ENCODE measurements around the gene ZC2HC1C.
A peak's percentile ranks its signal among the peaks of the same experiment; 100 is the strongest.
"Not testable (repeated sequence)": the region's sequence is repeated elsewhere in the genome, so short reads cannot be mapped to it uniquely, and the experiment has no call there.

The ZC2HC1C gene

DNA sequence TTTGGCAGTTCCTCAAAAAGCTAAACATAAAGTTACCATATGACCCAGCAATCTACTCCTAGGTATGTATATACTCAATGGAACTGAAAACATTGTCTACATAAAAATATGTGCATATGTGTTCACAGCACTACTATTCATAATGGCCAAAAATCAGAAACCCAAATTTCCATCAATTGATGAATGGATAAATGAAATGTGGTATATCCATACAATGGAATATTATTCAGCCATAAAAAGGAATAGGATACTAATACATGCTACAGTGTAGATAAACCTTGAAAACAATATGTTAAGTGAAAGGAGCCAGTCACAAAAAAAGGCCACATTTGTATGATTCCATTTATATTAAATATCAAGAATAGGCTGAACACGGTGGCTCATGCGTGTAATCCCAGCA, 9.0 kb upstream of the ZC2HC1C start:
- H3K36me3 ChIP-seq (ENCODE audit: control insufficient read depth, insufficient read depth, low read length): no peaks in the 10 kb centered on the region
- H3K4me3 ChIP-seq (ENCODE audit: low read depth, low read length): no peak overlapping the region
- H3K27me3 ChIP-seq (ENCODE audit: control insufficient read depth, insufficient read depth, low read length): no peaks in the 10 kb centered on the region
- H3K9me3 ChIP-seq (ENCODE audit: control insufficient read depth, insufficient read depth, low read length): no peaks in the 10 kb centered on the region
- no peaks in the 10 kb centered on the region for H3K4me1 ChIP-seq (ENCODE audit: control insufficient read depth, insufficient read depth, low read length)
- H3K9ac ChIP-seq (ENCODE audit: low read depth, low read length): no peak overlapping the region

- Histone ChIP-seq H3K9ac (ENCODE audit: low read depth, low read length) (no peak overlapping the region), H3K4me3 (ENCODE audit: low read depth, low read length) (peak overlapping the region; percentile 85), H3K9me3 (ENCODE audit: control insufficient read depth, insufficient read depth, low read length) (no peaks in the 10 kb centered on the region), H3K27me3 (ENCODE audit: control insufficient read depth, insufficient read depth, low read length) (no peaks in the 10 kb centered on the region), H3K36me3 (ENCODE audit: control insufficient read depth, insufficient read depth, low read length) (no peaks in the 10 kb centered on the region), H3K4me1 (ENCODE audit: control insufficient read depth, insufficient read depth, low read length) (no peaks in the 10 kb centered on the region)
Observed at GRCh38 chr14:75063013-75063412, 6.4 kb upstream of the ZC2HC1C start.

GRCh38 chr14:75063491-75064204, 5.8 kb upstream of the ZC2HC1C start, which contains the start of gene ACYP1:
Gene ACYP1, minus strand, starts transcription at chr14:75064024. Its CDS starts 471 bp downstream, at chr14:75063553.
- H3K36me3 ChIP-seq (ENCODE audit: control insufficient read depth, insufficient read depth, low read length): no peaks in the 10 kb centered on the region

GRCh38 chr14:75064205-75064567, 5.3 kb upstream of the ZC2HC1C start:
- Histone ChIP-seq H3K27me3 (ENCODE audit: control insufficient read depth, insufficient read depth, low read length) (no peaks in the 10 kb centered on the region), H3K4me1 (ENCODE audit: control insufficient read depth, insufficient read depth, low read length) (no peaks in the 10 kb centered on the region), H3K9ac (ENCODE audit: low read depth, low read length) (no peak overlapping the region), H3K9me3 (ENCODE audit: control insufficient read depth, insufficient read depth, low read length) (no peaks in the 10 kb centered on the region), H3K4me3 (ENCODE audit: low read depth, low read length) (peak overlapping the region; percentile 51), H3K36me3 (ENCODE audit: control insufficient read depth, insufficient read depth, low read length) (no peaks in the 10 kb centered on the region)

More at GRCh38 chr14:75063491-75064204, 5.8 kb upstream of the ZC2HC1C start, which contains the start of gene ACYP1:
- H3K27me3 ChIP-seq (ENCODE audit: control insufficient read depth, insufficient read depth, low read length): no peaks in the 10 kb centered on the region
- H3K4me3 ChIP-seq (ENCODE audit: low read depth, low read length): peak within 1 kb of the TSS; percentile 85
- H3K9ac ChIP-seq (ENCODE audit: low read depth, low read length): peak within 1 kb of the TSS; percentile 58
- H3K9me3 ChIP-seq (ENCODE audit: control insufficient read depth, insufficient read depth, low read length): no peaks in the 10 kb centered on the region
- H3K4me1 ChIP-seq (ENCODE audit: control insufficient read depth, insufficient read depth, low read length): no peaks in the 10 kb centered on the region

DNA sequence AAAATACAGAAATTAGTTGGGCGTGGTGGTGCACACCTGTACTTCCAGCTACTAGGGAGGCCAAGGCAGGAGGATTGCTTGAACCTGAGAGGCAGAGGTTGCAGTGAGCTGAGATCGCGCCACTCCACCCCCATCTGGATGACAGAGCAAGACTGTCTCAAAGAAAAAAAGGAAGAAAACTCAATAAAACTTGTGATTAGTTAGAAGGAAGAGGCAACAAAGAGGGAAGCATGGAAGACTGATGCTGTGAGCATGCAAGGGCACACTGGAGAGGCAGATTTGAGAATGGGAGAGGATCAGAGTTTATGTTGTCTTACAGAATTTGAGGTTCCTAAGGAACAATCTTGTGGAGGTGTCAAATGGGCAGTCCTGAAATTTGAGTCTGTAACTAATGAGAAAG, 2.8 kb upstream of the ZC2HC1C start:
- no peaks in the 10 kb centered on the region for H3K4me1 ChIP-seq (ENCODE audit: control insufficient read depth, insufficient read depth, low read length)
- H3K27me3 ChIP-seq (ENCODE audit: control insufficient read depth, insufficient read depth, low read length): no peaks in the 10 kb centered on the region
- no peaks in the 10 kb centered on the region for H3K9me3 ChIP-seq (ENCODE audit: control insufficient read depth, insufficient read depth, low read length)
- no peak overlapping the region for H3K9ac ChIP-seq (ENCODE audit: low read depth, low read length)
- no peak overlapping the region for H3K4me3 ChIP-seq (ENCODE audit: low read depth, low read length)
- no peaks in the 10 kb centered on the region for H3K36me3 ChIP-seq (ENCODE audit: control insufficient read depth, insufficient read depth, low read length)

GRCh38 chr14:75067212-75067611, 2.2 kb upstream of the ZC2HC1C start:
- Histone ChIP-seq H3K9ac (ENCODE audit: low read depth, low read length) (no peak overlapping the region), H3K27me3 (ENCODE audit: control insufficient read depth, insufficient read depth, low read length) (no peaks in the 10 kb centered on the region), H3K36me3 (ENCODE audit: control insufficient read depth, insufficient read depth, low read length) (no peaks in the 10 kb centered on the region), H3K4me1 (ENCODE audit: control insufficient read depth, insufficient read depth, low read length) (no peaks in the 10 kb centered on the region), H3K4me3 (ENCODE audit: low read depth, low read length) (no peak overlapping the region), H3K9me3 (ENCODE audit: control insufficient read depth, insufficient read depth, low read length) (no peaks in the 10 kb centered on the region)

- H3K36me3 ChIP-seq (ENCODE audit: control insufficient read depth, insufficient read depth, low read length); H3K27me3 ChIP-seq (ENCODE audit: control insufficient read depth, insufficient read depth, low read length); H3K9me3 ChIP-seq (ENCODE audit: control insufficient read depth, insufficient read depth, low read length); H3K9ac ChIP-seq (ENCODE audit: low read depth, low read length); H3K4me1 ChIP-seq (ENCODE audit: control insufficient read depth, insufficient read depth, low read length): not testable (repeated sequence)
- H3K4me3 ChIP-seq (ENCODE audit: low read depth, low read length): peak overlapping the region; percentile 45
Observed at GRCh38 chr14:75067765-75068164, 1.7 kb upstream of the ZC2HC1C start.

DNA sequence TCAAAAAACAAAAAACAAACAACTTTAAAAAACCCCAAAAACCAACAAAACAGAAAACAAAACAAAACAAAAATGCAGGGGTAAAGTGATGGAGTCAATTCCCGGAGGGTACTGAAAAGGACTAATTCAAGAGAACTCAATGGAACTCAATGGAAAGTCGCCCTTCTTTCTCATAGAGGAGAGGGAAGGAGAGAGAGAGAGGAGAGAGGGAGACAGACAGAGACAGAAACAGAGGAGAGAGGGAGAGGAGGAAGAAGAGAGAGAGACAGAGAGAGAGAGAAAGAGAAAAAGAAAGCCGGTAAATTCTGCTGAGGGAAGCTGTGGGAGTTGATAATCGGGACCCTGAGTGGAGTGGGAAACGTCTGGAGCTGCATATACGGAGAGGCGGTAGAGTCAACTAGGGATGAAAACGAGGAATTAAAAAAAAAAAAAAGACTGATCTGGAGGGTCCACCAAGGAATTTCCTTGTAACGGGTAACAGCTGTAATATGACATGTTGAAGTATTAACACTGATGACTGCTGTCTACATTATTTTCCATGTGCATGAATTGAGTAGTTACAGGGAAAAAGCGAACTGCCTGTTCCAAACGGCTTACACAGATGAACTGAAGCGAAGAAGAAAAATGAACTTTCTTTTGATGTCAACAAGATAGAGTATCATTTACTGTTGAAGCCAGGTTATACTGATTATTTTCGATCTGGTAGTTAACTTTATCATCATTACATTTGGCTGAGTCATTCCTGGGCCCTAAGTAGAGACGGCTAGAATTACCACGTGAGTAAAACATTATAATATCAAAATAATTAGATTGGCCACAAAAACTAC, 934 bp upstream of the ZC2HC1C start:
- Histone ChIP-seq H3K27me3 (ENCODE audit: control insufficient read depth, insufficient read depth, low read length) (no peaks in the 10 kb centered on the region), H3K4me3 (ENCODE audit: low read depth, low read length) (peak overlapping the region; percentile 45), H3K9ac (ENCODE audit: low read depth, low read length) (peak overlapping the region; percentile 38), H3K9me3 (ENCODE audit: control insufficient read depth, insufficient read depth, low read length) (no peaks in the 10 kb centered on the region), H3K36me3 (ENCODE audit: control insufficient read depth, insufficient read depth, low read length) (no peaks in the 10 kb centered on the region), H3K4me1 (ENCODE audit: control insufficient read depth, insufficient read depth, low read length) (no peaks in the 10 kb centered on the region)

DNA sequence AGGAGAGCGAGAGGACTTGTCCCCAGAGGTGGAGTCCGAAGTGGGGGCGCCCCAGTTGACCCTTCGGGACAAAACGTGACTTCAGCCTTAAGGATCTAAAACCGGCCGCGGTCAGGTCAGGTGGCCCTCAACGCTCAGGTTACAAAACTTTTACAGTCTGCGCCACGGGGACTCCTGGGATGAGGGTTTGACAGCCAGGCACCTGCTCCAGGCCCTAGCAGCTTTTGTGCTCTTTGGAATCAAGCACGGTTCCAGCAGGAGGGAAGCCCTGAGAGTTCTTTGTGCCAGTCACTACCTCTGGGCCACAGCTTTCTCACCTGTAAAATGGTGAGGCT, 337 bp downstream of the ZC2HC1C start:
- Histone ChIP-seq H3K4me1 (ENCODE audit: control insufficient read depth, insufficient read depth, low read length) (no peaks in the 10 kb centered on the region), H3K36me3 (ENCODE audit: control insufficient read depth, insufficient read depth, low read length) (no peaks in the 10 kb centered on the region), H3K4me3 (ENCODE audit: low read depth, low read length) (peak overlapping the region; percentile 45), H3K9ac (ENCODE audit: low read depth, low read length) (peak overlapping the region; percentile 65), H3K27me3 (ENCODE audit: control insufficient read depth, insufficient read depth, low read length) (no peaks in the 10 kb centered on the region), H3K9me3 (ENCODE audit: control insufficient read depth, insufficient read depth, low read length) (no peaks in the 10 kb centered on the region)

- H3K9me3 ChIP-seq (ENCODE audit: control insufficient read depth, insufficient read depth, low read length): no peaks in the 10 kb centered on the region
- no peaks in the 10 kb centered on the region for H3K36me3 ChIP-seq (ENCODE audit: control insufficient read depth, insufficient read depth, low read length)
- no peaks in the 10 kb centered on the region for H3K4me1 ChIP-seq (ENCODE audit: control insufficient read depth, insufficient read depth, low read length)
- H3K9ac ChIP-seq (ENCODE audit: low read depth, low read length): no peak overlapping the region
- H3K4me3 ChIP-seq (ENCODE audit: low read depth, low read length): peak overlapping the region; percentile 45
- no peaks in the 10 kb centered on the region for H3K27me3 ChIP-seq (ENCODE audit: control insufficient read depth, insufficient read depth, low read length)
Observed at GRCh38 chr14:75070383-75070782, 942 bp downstream of the ZC2HC1C start.

- Histone ChIP-seq H3K4me3 (ENCODE audit: low read depth, low read length) (no peak overlapping the region), H3K27me3 (ENCODE audit: control insufficient read depth, insufficient read depth, low read length) (no peaks in the 10 kb centered on the region), H3K9me3 (ENCODE audit: control insufficient read depth, insufficient read depth, low read length) (no peaks in the 10 kb centered on the region), H3K36me3 (ENCODE audit: control insufficient read depth, insufficient read depth, low read length) (peaks cover 4% of the 10 kb centered on the region), H3K9ac (ENCODE audit: low read depth, low read length) (no peak overlapping the region), H3K4me1 (ENCODE audit: control insufficient read depth, insufficient read depth, low read length) (no peaks in the 10 kb centered on the region)
Observed at GRCh38 chr14:75077794-75078193, 8.4 kb downstream of the ZC2HC1C start.

DNA sequence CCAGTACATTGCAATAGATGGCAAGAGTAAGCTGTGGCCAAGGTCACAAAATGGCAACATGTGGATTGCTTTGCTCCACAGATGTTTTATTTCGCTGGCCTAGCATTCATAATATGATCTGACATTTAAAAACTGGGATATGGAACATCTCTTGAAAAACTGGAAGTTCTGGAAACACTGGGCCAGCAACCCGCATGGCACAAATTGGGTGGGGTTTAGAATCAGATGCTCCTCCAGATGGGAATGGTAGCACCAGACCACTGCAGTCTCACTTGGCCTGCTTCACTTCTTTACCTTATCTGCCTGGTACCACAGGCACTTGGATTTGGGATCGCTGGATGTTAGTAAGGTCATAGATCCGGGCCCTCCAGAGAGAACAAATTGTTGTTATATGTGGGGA, 10.1 kb downstream of the ZC2HC1C start:
- Histone ChIP-seq H3K4me1 (ENCODE audit: control insufficient read depth, insufficient read depth, low read length) (no peaks in the 10 kb centered on the region), H3K36me3 (ENCODE audit: control insufficient read depth, insufficient read depth, low read length) (peaks cover 13% of the 10 kb centered on the region), H3K4me3 (ENCODE audit: low read depth, low read length) (no peak overlapping the region), H3K9ac (ENCODE audit: low read depth, low read length) (no peak overlapping the region), H3K27me3 (ENCODE audit: control insufficient read depth, insufficient read depth, low read length) (no peaks in the 10 kb centered on the region), H3K9me3 (ENCODE audit: control insufficient read depth, insufficient read depth, low read length) (no peaks in the 10 kb centered on the region)
